22Rv1 (cell line): ENCODE measurements around the gene NEURL1.

Source experiments
- H3K27ac ChIP-seq: fragments of 450-650 bp; 2 replicates; pipeline ENCODE4 v1.5.1; 2017
- ZFX ChIP-seq: fragments of 450-650 bp; IDR thresholded peaks from 2 replicates; pipeline ENCODE4 v1.6.1; 2017; ENCODE audit warnings: antibody characterized with exemption, borderline replicate concordance
- TF ChIP-seq, protein P1 (sequence below): fragments of 450-650 bp; IDR thresholded peaks from 2 replicates; pipeline ENCODE4 v1.5.1; 2017; ENCODE audit warnings: mild to moderate bottlenecking

Gene NEURL1

DNA sequence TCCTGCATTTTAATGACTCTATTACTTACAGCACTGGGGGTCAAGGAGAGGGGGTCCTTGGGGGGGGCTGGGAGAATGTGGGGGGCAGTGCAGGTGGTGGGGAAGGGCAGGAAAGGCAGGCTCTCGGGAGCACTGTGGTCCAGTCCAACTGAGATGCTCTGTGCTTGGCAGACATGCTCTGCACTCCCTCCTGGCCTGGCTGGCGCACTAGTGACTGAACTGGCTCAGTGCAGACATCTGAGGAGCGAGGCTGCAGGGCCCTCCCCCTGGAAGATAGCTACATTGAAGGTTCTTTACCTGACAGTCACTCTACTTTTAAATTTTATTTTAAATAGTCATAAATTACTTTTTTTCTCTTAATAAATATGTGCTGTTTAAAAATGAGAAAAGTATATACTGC lies 105.7 kb downstream of the NEURL1 start:
- no peak for TF ChIP-seq ZFX
- TF ChIP-seq, protein P1, sequence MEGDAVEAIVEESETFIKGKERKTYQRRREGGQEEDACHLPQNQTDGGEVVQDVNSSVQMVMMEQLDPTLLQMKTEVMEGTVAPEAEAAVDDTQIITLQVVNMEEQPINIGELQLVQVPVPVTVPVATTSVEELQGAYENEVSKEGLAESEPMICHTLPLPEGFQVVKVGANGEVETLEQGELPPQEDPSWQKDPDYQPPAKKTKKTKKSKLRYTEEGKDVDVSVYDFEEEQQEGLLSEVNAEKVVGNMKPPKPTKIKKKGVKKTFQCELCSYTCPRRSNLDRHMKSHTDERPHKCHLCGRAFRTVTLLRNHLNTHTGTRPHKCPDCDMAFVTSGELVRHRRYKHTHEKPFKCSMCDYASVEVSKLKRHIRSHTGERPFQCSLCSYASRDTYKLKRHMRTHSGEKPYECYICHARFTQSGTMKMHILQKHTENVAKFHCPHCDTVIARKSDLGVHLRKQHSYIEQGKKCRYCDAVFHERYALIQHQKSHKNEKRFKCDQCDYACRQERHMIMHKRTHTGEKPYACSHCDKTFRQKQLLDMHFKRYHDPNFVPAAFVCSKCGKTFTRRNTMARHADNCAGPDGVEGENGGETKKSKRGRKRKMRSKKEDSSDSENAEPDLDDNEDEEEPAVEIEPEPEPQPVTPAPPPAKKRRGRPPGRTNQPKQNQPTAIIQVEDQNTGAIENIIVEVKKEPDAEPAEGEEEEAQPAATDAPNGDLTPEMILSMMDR, result no peak
- H3K27ac ChIP-seq, result no peak overlapping the region

DNA sequence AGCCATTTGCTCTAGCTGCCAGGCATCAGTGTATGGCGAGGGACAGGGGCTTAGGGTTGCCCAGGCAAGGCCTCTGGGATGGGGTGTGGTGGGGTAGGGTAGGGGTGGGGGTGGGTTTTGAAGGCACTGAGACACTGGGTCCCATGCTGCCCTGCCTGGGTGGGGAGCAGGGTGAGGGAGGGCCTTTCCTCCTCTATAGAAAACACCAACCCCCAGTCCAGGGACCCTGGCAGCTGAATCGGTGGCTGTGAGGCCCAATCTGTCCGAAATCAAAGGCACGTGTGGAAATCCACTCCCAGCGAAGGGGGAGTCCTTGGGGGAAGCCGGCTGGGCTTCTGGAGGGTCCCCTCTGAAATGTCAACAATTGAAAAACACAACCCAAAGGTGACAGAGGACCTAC lies 106.4 kb downstream of the NEURL1 start:
- H3K27ac ChIP-seq, result no peak overlapping the region
- TF ChIP-seq ZFX, result no peak
- TF ChIP-seq, protein P1, result no peak

DNA sequence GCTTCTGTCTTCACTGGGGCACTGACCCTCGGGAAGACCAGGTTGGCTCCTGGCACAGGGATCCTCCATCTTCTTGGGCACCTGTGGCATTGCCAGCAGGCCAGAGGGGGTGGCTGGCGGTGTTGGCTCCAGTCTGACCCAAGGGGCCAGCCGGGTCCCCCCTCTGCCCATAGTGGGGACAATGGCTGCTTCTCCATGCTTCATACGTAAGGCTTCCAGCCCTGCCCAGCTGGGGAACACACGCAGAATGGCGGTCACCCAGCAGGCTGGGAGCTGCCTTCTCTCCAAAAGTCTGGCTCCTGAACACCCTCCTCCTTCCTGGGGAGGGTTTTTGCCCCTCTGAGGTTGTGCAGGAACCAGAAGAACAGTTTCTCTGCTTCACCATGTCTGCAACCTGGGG lies 106.8 kb downstream of the NEURL1 start:
- TF ChIP-seq, protein P1, result no peak
- no peak for TF ChIP-seq ZFX
- no peak overlapping the region for H3K27ac ChIP-seq

DNA sequence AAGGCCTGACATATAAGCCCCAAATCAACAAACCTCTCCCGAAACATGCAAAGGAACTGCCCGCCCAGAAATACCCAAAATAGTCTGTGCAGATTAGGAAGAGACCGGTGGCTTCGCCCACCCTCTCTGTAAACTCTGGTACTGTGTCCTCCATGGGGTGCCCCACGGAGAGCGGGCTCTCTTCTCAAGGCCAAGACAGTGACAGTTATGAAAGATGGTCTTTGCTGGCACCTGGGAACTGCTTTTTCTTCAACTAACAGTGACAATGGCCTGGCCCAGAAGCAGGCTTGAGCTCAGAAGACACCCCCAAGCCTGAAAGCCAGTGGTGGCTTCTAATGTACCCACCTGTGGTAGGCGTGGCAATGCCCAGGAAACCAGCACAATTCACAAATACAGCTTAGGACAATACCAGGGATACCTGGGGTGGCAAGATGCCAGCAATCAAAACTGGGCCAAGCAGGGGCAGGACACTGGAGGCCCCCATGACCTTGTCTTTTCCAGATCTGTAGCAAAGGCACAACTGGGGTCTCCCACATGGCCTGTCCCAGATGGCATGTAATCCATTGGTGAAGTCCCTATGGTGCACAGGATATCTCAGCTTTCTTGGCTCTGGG lies 107.6 kb downstream of the NEURL1 start:
- H3K27ac ChIP-seq, result no peak overlapping the region
- TF ChIP-seq, protein P1, result no peak

DNA sequence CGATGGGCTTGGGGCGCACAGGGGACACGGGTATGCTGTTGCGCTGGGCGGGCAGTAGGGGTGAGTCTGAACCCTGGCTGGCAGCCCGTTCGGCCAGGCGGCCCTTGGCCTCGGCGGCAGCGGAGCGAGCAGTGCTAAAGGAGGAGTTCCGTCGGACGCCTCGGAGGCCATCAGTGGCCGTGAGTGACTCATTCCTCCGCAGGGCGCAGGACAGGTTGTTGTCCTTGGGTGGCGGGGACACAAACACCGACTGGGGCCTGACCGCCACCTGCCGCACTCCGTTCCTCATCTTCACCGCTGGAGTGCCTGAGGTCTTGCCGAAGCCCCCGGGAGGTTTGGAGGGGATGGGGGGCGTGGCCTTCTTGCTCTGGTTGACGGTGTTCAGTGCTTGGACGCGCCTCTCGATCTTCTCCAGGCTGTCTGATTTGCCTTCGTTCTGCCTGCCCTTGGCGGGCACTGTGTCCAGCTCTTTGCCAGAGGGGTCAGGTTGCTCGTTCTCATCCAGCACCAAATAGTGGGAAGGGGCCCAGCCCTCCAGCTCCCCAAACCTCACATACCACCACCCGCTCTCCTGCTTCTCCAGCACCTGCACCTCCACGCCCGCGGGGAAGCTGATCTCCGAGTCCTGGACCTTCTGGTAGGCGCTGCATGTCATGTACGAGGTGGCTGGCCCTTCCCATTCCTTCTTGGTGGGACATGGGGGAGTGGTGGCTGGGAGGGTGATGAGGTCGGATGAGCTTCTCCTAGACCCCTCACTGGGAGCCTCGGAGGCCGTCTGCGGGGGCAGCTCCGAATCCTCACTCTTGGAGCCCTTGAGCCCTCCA lies 108.7 kb downstream of the NEURL1 start:
- H3K27ac ChIP-seq, result no peak overlapping the region
- TF ChIP-seq, protein P1, result no peak
- TF ChIP-seq ZFX, result no peak

DNA sequence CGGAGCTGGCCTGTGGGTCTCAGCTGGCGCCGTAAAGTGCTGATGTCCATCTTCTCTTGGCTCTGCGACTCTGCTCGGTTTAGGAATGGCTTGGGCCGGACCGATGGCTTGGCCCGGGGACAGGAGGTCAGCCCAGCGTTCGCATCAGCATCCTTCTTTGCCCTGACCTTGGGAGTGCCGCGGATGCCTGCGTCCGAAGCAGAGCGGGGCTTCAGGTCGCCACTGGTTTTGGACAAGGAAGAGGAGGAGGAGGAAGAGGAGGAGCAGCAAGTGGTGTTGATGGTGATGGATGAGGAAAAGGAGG lies 109.3 kb downstream of the NEURL1 start:
- H3K27ac ChIP-seq, result no peak overlapping the region
- TF ChIP-seq, protein P1, result no peak
- no peak for TF ChIP-seq ZFX

DNA sequence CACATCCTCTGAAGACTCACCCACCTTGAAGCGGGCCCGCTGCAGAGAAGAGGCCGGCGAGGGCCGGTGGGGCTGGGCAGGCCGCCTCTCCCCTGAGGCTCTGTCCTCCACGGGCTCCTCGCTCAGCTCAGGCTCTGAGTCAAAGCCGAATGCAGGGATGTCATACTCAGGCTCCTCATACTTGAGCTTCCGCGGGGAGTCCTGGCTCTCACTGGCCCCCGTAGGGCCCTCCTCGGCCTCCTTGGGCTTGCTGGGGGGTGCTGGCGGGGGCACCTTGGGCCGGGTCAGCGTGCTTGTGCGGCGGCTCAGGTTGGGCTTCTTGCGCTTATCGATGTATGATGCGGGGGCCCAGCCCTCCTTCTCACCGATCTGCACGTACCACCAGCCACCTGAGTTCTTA lies 109.9 kb downstream of the NEURL1 start:
- H3K27ac ChIP-seq, result no peak overlapping the region
- TF ChIP-seq ZFX, result no peak
- TF ChIP-seq, protein P1, result no peak
